Hepatocyte (in vitro differentiated cells): ENCODE measurements around the gene DAB1. TPM values are rescaled to one million over a fixed set of nuclear protein-coding genes. Genes with fewer than 3 reads are reported as not detected.

ENCODE experiments used
- DNase-seq: peaks from one replicate; pipeline ENCODE4 v3.0.0-alpha.2; 2016; ENCODE audit warnings: low spot score
- H2AFZ ChIP-seq: fragments of 200-600 bp; sonication (generic); 2 replicates; pipeline ENCODE4 v1.6.0; 2016; ENCODE audit warnings: antibody characterized with exemption, mild to moderate bottlenecking
- H3K27ac ChIP-seq: fragments of 200-600 bp; sonication (generic); 2 replicates; pipeline ENCODE4 v1.5.1; 2016; ENCODE audit warnings: mild to moderate bottlenecking
- H3K27me3 ChIP-seq: fragments of 200-600 bp; sonication (generic); 2 replicates; pipeline ENCODE4 v1.6.1; 2016
- H3K36me3 ChIP-seq: fragments of 200-600 bp; sonication (generic); replicated peaks from 2 replicates; pipeline ENCODE4 v1.5.1; 2016; ENCODE audit warnings: low read depth; ENCODE audit not compliant: insufficient read depth
- H3K4me1 ChIP-seq: fragments of 200-600 bp; sonication (generic); 2 replicates; pipeline ENCODE4 v1.5.1; 2016; ENCODE audit warnings: mild to moderate bottlenecking, moderate library complexity; ENCODE audit not compliant: insufficient read depth
- H3K4me2 ChIP-seq: fragments of 200-600 bp; sonication (generic); 2 replicates; pipeline ENCODE4 v1.6.0; 2016
- H3K4me3 ChIP-seq: fragments of 200-600 bp; sonication (generic); 2 replicates; pipeline ENCODE4 v1.5.1; 2016; ENCODE audit warnings: mild to moderate bottlenecking
- H3K79me2 ChIP-seq: fragments of 200-600 bp; sonication (generic); 2 replicates; pipeline ENCODE4 v1.6.0; 2017; ENCODE audit warnings: mild to moderate bottlenecking
- H3K9me2 ChIP-seq: fragments of 200-600 bp; sonication (generic); replicated peaks from 2 replicates; pipeline ENCODE4 v1.6.0; 2017; ENCODE audit warnings: mild to moderate bottlenecking; ENCODE audit not compliant: insufficient read depth
- H3K9me3 ChIP-seq: fragments of 200-600 bp; sonication (generic); 2 replicates; pipeline ENCODE4 v1.5.1; 2016; ENCODE audit warnings: low read depth, mild to moderate bottlenecking
- H4K20me1 ChIP-seq: fragments of 200-600 bp; sonication (generic); 2 replicates; pipeline ENCODE4 v1.6.0; 2016; ENCODE audit warnings: mild to moderate bottlenecking; ENCODE audit not compliant: insufficient read depth, poor library complexity, severe bottlenecking
- EZH2 ChIP-seq: fragments of 200-600 bp; sonication (generic); IDR thresholded peaks from 2 replicates; pipeline ENCODE4 v1.6.1; 2016; ENCODE audit warnings: antibody characterized with exemption, mild to moderate bottlenecking, borderline replicate concordance
- EZH2phosphoT487 ChIP-seq: fragments of 200-600 bp; sonication (generic); IDR thresholded peaks from one replicate; pipeline ENCODE4 v1.6.1; 2018; ENCODE audit warnings: antibody characterized with exemption, mild to moderate bottlenecking, low read depth, moderate library complexity; ENCODE audit not compliant: unreplicated experiment, severe bottlenecking
- WGBS: methylation state at CpG from one replicate; pipeline ENCODE4 v1.1.6; 2016; ENCODE audit warnings: low lambda C conversion rate; ENCODE audit errors: missing lambda C conversion rate; 5-methylcytosine and 5-hydroxymethylcytosine counted together
- polyA plus RNA-seq: library from polyadenylated mRNA; unstranded; fragments of >200 nt; fragmentation: Nextera tagmentation; extraction: Ambion mirVana; gene quantifications from 2 replicates; pipeline ENCODE4 v1.2.1, GENCODE V29; 2016
- total RNA-seq: library from RNA; depleted of rRNA; stranded (reverse); fragments of >200 nt; gene quantifications from 2 replicates; pipeline ENCODE4 v1.2.3, GENCODE V29; 2014
- TF ChIP-seq, protein P1 (sequence below): fragments of 200-600 bp; sonication (generic); IDR thresholded peaks from 2 replicates; pipeline ENCODE4 v1.5.1; 2016; ENCODE audit warnings: antibody characterized with exemption, mild to moderate bottlenecking; ENCODE audit not compliant: poor library complexity

DAB1 gene
- total and polyA plus RNA-seq, 2 experiments from 2014 or later: 19.5 to 37.6 TPM

DNA sequence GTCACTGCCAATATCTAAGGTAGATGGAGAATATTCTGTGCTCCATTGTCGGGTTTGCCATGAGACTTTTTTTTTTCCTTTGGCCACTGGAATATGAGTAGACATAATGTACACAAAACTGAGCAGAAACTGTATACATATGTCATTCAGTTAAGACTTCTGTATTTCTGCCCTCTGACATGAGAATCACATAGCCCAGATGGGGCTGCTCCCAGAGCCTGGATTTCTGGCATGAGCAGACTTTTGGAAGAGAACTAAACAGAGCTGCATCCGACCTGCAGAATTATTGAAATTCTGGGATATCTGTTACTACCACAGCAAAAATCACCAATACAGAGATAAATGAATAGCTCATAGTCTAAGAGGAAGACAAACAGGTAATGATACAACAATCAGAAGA is 62.3 kb downstream of the DAB1 start:
- Histone ChIP-seq H3K27me3 (no peaks in the 10 kb centered on the region), H4K20me1 (no peaks in the 10 kb centered on the region), H3K79me2 (peaks cover 23% of the 10 kb centered on the region), H3K9me3 (peaks cover 4% of the 10 kb centered on the region), H3K4me3 (no peak overlapping the region), H3K27ac (no peak overlapping the region), H3K36me3 (no peaks in the 10 kb centered on the region), H3K9me2 (no peaks in the 10 kb centered on the region), H2AFZ (no peak overlapping the region), H3K4me1 (no peaks in the 10 kb centered on the region), H3K4me2 (no peak overlapping the region)
- TF ChIP-seq, protein P1, sequence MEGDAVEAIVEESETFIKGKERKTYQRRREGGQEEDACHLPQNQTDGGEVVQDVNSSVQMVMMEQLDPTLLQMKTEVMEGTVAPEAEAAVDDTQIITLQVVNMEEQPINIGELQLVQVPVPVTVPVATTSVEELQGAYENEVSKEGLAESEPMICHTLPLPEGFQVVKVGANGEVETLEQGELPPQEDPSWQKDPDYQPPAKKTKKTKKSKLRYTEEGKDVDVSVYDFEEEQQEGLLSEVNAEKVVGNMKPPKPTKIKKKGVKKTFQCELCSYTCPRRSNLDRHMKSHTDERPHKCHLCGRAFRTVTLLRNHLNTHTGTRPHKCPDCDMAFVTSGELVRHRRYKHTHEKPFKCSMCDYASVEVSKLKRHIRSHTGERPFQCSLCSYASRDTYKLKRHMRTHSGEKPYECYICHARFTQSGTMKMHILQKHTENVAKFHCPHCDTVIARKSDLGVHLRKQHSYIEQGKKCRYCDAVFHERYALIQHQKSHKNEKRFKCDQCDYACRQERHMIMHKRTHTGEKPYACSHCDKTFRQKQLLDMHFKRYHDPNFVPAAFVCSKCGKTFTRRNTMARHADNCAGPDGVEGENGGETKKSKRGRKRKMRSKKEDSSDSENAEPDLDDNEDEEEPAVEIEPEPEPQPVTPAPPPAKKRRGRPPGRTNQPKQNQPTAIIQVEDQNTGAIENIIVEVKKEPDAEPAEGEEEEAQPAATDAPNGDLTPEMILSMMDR: no peak
- TF ChIP-seq EZH2phosphoT487 (no peak), EZH2 (no peak)
- WGBS: 88% methylated on average over 2 of the region's 2 CpGs
- no peak for DNase-seq

DNA sequence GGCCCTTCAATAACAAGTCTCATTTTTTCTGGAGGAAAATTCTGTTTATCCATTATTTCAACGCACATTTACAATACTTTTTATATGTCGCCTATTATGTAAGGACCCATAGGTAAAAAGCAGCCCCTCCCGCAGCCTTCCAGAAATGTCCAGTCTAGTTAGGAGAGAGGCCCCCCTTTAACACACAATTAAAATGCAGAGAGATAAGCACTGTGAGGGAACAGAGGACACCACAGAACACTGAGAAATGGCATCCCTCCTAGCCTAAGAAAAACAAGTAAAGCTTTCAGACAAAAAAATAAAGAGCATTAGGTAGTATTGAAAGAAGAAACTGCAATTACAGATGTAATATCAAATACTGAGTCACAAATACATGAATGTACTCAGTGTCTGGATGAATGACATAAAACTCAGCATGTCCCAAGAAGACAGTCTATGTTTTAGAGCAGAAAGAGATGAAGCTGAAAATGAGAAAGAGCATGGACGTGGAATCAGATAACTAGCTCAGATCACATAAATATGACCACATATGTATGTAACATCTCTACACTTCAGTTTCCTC is 62.9 kb downstream of the DAB1 start:
- Histone ChIP-seq H3K36me3 (no peaks in the 10 kb centered on the region), H3K9me2 (no peaks in the 10 kb centered on the region), H2AFZ (no peak overlapping the region), H3K9me3 (peaks cover 4% of the 10 kb centered on the region), H3K79me2 (peaks cover 23% of the 10 kb centered on the region), H4K20me1 (no peaks in the 10 kb centered on the region), H3K4me1 (no peaks in the 10 kb centered on the region), H3K4me3 (no peak overlapping the region), H3K4me2 (no peak overlapping the region), H3K27ac (no peak overlapping the region), H3K27me3 (no peaks in the 10 kb centered on the region)
- 78% methylated on average over 4 of the region's 4 CpGs for WGBS
- DNase-seq: no peak
- TF ChIP-seq EZH2 (no peak), EZH2phosphoT487 (no peak)
- TF ChIP-seq, protein P1: no peak

GRCh38 chr1:57357462-57357861 is 66.4 kb downstream of the DAB1 start:
- peaks cover 4% of the 10 kb centered on the region for H3K9me3 ChIP-seq
- no peak overlapping the region for H3K4me2 ChIP-seq

More at GRCh38 chr1:57357462-57357861, 66.4 kb downstream of the DAB1 start:
- Histone ChIP-seq H3K4me1 (no peaks in the 10 kb centered on the region), H4K20me1 (no peaks in the 10 kb centered on the region), H3K36me3 (no peaks in the 10 kb centered on the region), H2AFZ (no peak overlapping the region), H3K79me2 (peaks cover 17% of the 10 kb centered on the region), H3K9me2 (no peaks in the 10 kb centered on the region), H3K27me3 (no peaks in the 10 kb centered on the region), H3K27ac (no peak overlapping the region), H3K4me3 (no peak overlapping the region)
- no peak for DNase-seq
- no peak for TF ChIP-seq EZH2
- TF ChIP-seq EZH2phosphoT487: no peak
- TF ChIP-seq, protein P1: no peak
- 69% methylated on average over 3 of the region's 3 CpGs for WGBS
